HG03378 (cell line): ENCODE measurements around the gene FAM222B.
"Not testable (repeated sequence)": the region's sequence is repeated elsewhere in the genome, so short reads cannot be mapped to it uniquely, and the experiment has no call there.

Experiments used
- ATAC-seq: cut with Tn5 transposase; IDR thresholded peaks from one replicate; pipeline ENCODE4 v1.9.1; 2021; ENCODE audit warnings: mild to moderate bottlenecking, moderate library complexity; ENCODE audit not compliant: unreplicated experiment

FAM222B gene

DNA sequence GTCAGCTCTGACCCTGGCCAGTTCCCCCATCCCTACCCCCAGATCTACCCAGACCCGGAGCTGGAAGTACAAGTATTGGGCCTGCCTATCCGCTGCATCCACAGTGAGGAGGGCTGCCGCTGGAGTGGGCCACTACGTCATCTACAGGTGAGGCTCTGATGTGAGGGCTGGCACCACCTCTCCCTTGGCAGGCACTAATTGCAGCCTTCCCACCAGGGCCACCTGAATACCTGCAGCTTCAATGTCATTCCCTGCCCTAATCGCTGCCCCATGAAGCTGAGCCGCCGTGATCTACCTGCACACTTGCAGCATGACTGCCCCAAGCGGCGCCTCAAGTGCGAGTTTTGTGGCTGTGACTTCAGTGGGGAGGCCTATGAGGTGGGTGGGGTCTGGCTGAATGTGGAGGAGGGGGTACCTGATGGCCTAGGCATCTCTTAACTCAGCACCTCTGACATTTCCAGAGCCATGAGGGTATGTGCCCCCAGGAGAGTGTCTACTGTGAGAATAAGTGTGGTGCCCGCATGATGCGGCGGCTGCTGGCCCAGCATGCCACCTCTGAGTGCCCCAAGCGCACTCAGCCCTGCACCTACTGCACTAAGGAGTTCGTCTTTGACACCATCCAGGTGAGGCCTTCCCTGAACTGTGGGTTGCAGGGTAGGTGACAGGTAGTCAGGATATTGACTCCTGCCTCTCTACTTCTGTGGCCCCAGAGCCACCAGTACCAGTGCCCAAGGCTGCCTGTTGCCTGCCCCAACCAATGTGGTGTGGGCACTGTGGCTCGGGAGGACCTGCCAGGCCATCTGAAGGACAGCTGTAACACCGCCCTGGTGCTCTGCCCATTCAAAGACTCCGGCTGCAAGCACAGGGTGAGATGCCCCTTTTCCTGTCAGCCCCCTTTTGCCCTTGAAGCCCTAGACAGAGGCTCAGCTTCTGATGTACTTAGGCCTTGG, 94.5 kb downstream of the FAM222B start:
- no peak for ATAC-seq

GRCh38 chr17:28747051-28747691, 95.4 kb downstream of the FAM222B start:
- ATAC-seq: no peak

DNA sequence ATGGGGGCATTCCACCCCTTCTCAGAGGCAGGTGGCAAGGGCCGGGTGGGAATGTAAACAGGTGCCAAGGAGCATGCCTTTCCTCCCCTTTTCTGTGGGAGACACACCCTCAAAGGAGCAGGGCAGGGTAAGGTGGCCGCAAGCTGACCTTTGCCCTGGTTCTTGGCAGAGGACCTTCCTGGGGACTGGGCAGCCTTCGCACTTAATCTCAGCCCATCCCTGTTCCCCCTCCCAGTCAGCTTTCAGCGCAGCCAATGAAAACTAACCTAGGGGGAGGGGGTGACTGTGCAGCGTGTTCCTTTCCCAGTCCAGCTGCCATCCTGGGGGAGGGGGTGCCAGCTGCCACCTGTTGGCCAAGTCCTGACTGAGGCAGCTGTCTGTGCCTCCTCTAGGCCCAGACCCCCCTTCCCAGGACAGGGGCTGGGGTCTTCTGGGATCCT, 96.0 kb downstream of the FAM222B start:
- no peak for ATAC-seq

GRCh38 chr17:28745786-28746411, 96.7 kb downstream of the FAM222B start:
- no peak for ATAC-seq

- ATAC-seq: no peak
These were observed 97.4 kb downstream of the FAM222B start for GRCh38 chr17:28744972-28745785.

DNA sequence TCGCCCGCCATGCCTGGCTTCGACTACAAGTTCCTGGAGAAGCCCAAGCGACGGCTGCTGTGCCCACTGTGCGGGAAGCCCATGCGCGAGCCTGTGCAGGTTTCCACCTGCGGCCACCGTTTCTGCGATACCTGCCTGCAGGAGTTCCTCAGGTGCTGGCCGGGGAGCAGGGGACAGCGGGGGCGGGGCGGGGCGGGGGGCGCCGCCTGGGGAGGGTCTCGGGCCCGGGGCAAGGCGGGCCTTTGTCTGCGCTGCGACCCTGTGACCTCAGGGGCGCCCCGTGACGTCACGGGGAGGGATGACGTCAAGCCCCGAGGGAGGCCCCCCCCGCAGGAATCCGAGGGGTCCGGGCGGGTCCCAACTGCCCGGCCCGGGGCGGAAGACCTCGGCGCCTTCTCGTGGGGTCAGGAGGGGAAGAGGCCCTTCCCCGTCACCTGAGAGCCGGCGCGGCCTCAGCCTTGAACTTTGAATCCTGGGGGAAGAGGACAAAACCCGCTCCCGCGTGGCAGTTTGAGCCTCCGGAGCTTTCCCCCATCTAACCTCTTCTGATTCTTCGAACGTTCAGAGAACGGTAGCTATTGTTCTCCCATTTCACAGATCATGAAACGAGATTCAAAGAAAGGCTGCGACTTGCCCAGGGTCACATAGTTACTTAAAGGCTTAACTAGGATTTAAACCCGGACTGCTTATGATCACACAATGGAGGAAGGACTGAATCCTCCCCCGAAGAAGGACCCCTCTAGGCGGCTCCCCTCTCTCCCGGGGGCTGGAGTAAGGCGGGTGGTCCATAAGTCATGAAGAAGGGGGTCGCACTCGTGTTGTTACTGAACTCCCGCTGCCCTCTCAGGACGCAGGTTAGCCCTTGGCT, 98.3 kb downstream of the FAM222B start:
- ATAC-seq: no peak

DNA sequence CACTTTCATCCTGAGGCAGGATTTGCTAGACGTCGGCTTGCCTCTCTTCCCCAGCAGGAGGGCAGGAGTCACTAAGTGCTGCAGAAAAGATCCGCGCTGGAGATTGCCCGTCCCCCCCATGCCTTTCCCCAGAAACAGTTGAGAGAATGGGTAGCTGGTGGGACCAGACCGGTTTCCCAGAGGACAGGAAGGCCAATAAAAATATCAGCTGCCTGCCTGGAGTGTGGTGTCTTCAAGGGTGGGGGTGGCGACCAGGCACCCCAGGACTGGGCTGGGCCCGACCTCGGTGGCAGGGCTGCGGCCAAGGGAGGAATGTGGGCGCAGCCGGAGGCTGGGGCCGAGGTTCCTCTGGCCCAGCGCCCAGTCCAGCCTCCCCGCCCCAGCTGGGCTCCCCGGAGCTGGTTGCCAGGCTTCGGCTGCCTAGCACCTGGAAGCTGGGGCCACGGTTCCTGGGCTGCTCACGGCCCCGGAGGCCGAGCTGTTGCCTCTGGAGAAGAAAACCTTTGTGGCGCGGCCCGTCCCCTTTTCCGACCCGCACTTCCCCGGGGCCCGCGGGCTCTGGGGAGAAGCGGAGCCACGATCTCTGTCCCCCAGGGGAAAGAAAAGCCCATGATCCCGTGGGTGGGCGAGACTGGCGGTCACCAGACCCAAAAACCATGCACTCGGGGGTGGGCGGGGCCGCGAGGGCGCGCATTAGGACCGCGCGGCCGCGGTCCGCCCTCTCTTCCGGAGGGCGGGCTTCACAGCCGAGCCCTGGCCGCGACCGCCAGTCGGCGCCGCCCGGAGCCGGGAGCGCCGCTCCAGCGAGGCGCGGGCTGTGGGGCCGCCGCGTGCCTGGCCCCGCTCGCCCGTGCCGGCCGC, 99.1 kb downstream of the FAM222B start, which contains the start of gene TRAF4:
TRAF4 (plus strand) TSS at position 769 of the 861 bp plus-strand sequence. CDS start 102 bp downstream, outside the sequence.
- ATAC-seq: peak; percentile 38

- no peak for ATAC-seq
These were observed 100.9 kb downstream of the FAM222B start for GRCh38 chr17:28741358-28742349.

GRCh38 chr17:28740406-28741357, 101.9 kb downstream of the FAM222B start:
- ATAC-seq: no peak

- ATAC-seq: no peak
These were observed 103.8 kb downstream of the FAM222B start for GRCh38 chr17:28738680-28739384.

GRCh38 chr17:28737770-28738679, 104.6 kb downstream of the FAM222B start:
- ATAC-seq: no peak

DNA sequence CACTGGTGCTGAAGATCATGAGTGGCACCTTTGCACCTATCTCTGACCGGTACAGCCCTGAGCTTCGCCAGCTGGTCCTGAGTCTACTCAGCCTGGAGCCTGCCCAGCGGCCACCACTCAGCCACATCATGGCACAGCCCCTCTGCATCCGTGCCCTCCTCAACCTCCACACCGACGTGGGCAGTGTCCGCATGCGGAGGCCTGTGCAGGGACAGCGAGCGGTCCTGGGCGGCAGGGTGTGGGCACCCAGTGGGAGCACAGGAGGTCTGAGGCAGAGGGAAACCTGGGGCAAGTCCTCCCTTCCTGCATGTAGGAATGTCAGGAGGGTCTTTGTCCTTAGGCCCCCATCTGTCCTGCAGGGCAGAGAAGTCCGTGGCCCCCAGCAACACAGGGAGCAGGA, 105.3 kb downstream of the FAM222B start:
- no peak for ATAC-seq

GRCh38 chr17:28735913-28736769, 106.4 kb downstream of the FAM222B start:
- not testable (repeated sequence) for ATAC-seq

DNA sequence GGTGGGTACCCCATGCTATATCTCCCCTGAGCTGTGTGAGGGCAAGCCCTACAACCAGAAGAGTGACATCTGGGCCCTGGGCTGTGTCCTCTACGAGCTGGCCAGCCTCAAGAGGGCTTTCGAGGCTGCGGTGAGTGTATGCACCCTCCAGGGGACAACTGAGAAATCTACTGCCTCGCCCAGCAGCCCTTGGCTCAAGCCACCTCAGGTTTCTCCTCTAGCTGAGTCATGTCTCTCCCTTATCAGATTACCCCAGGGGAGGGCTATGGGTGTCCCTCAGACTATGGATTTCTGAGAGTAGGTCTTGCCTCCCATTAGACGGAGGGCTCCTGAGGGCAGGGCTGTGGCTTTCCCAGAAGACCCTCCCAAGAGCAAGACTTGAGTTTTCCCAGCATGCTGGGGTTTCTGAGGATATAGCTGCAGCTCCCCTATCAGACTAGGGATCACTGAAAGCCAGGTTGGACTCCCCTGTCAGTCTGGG, 107.3 kb downstream of the FAM222B start:
- ATAC-seq: no peak
